ENCODE measurements around the gene PHLDB1.
"Not testable (repeated sequence)": the region's sequence is repeated elsewhere in the genome, so short reads cannot be mapped to it uniquely, and the experiment has no call there.

PHLDB1 gene

GRCh38 chr11:118607401-118608359 lies at the start of gene PHLDB1:
Gene PHLDB1 (plus strand): TSS chr11:118607615. CDS start chr11:118613837, 6,222 bp downstream.
- no peak for DNase-seq

- no peak for DNase-seq
Observed at GRCh38 chr11:118560806-118561205, 46.6 kb upstream of the PHLDB1 start.

- DNase-seq, result no peak
Observed at GRCh38 chr11:118565051-118565450, 42.4 kb upstream of the PHLDB1 start.

- DNase-seq, result no peak
Observed at GRCh38 chr11:118569670-118570069, 37.7 kb upstream of the PHLDB1 start.

GRCh38 chr11:118570787-118571186 lies 36.6 kb upstream of the PHLDB1 start:
- no peak for DNase-seq

GRCh38 chr11:118571701-118572060 lies 35.7 kb upstream of the PHLDB1 start:
- DNase-seq, result not testable (repeated sequence)

- DNase-seq, result peak; percentile 32
Observed at GRCh38 chr11:118572061-118572980, 35.1 kb upstream of the PHLDB1 start, which contains the start of gene ARCN1. Gene ARCN1 (plus strand): TSS chr11:118572409. CDS start chr11:118572548, 139 bp downstream.

GRCh38 chr11:118572981-118573550 lies 34.3 kb upstream of the PHLDB1 start:
- no peak for DNase-seq

GRCh38 chr11:118574636-118575035 lies 32.8 kb upstream of the PHLDB1 start:
- DNase-seq, result no peak

- not testable (repeated sequence) for DNase-seq
Observed at GRCh38 chr11:118577995-118578394, 29.4 kb upstream of the PHLDB1 start.

GRCh38 chr11:118581057-118581456 lies 26.4 kb upstream of the PHLDB1 start:
- peak; percentile 51 for DNase-seq

- DNase-seq, result no peak
Observed at GRCh38 chr11:118587952-118588351, 19.5 kb upstream of the PHLDB1 start.

GRCh38 chr11:118592616-118593367 lies 14.6 kb upstream of the PHLDB1 start:
- no peak for DNase-seq

- not testable (repeated sequence) for DNase-seq
Observed at GRCh38 chr11:118594984-118595383, 12.4 kb upstream of the PHLDB1 start.

GRCh38 chr11:118596224-118597146 lies 10.9 kb upstream of the PHLDB1 start:
- no peak for DNase-seq

- DNase-seq, result no peak
Observed at GRCh38 chr11:118597556-118597955, 9.9 kb upstream of the PHLDB1 start.

- DNase-seq, result no peak
Observed at GRCh38 chr11:118602331-118602730, 5.1 kb upstream of the PHLDB1 start.

GRCh38 chr11:118603709-118604108 lies 3.7 kb upstream of the PHLDB1 start:
- DNase-seq, result not testable (repeated sequence)

GRCh38 chr11:118604566-118604965 lies 2.8 kb upstream of the PHLDB1 start:
- no peak for DNase-seq

GRCh38 chr11:118605116-118605867 lies 2.1 kb upstream of the PHLDB1 start:
- no peak for DNase-seq
